ENCODE results near the gene LRRC2.
A peak's percentile ranks its signal among the peaks of the same experiment; 100 is the strongest.
"Not testable (repeated sequence)": the region's sequence is repeated elsewhere in the genome, so short reads cannot be mapped to it uniquely, and the experiment has no call there.

Gene LRRC2

GRCh38 chr3:46500656-46501635 lies 65.2 kb downstream of the LRRC2 start:
- no peak for DNase-seq (ENCODE audit: low read depth, low spot score)

- no peak for DNase-seq (ENCODE audit: low read depth, low spot score)
These were observed 67.1 kb downstream of the LRRC2 start for GRCh38 chr3:46498916-46499519.

- DNase-seq (ENCODE audit: low read depth, low spot score): no peak
These were observed 68.4 kb downstream of the LRRC2 start, which contains the start of gene RTP3 for GRCh38 chr3:46497556-46498265. TSS of gene RTP3 (plus strand) at chr3:46497976. CDS start at chr3:46498063, 87 bp downstream.

- no peak for DNase-seq (ENCODE audit: low read depth, low spot score)
These were observed 69.2 kb downstream of the LRRC2 start for GRCh38 chr3:46496746-46497555.

- DNase-seq (ENCODE audit: low read depth, low spot score): no peak
These were observed 70.1 kb downstream of the LRRC2 start for GRCh38 chr3:46495901-46496456.

GRCh38 chr3:46494491-46494890 lies 71.6 kb downstream of the LRRC2 start:
- DNase-seq (ENCODE audit: low read depth, low spot score): not testable (repeated sequence)

- DNase-seq (ENCODE audit: low read depth, low spot score): no peak
These were observed 73.1 kb downstream of the LRRC2 start for GRCh38 chr3:46492890-46493547.

GRCh38 chr3:46491089-46492070 lies 74.7 kb downstream of the LRRC2 start:
- no peak for DNase-seq (ENCODE audit: low read depth, low spot score)

GRCh38 chr3:46490338-46491084 lies 75.6 kb downstream of the LRRC2 start:
- no peak for DNase-seq (ENCODE audit: low read depth, low spot score)

GRCh38 chr3:46489875-46490274 lies 76.2 kb downstream of the LRRC2 start:
- no peak for DNase-seq (ENCODE audit: low read depth, low spot score)

GRCh38 chr3:46489381-46489780 lies 76.7 kb downstream of the LRRC2 start:
- DNase-seq (ENCODE audit: low read depth, low spot score): no peak

- DNase-seq (ENCODE audit: low read depth, low spot score): peak; percentile 86
These were observed 77.3 kb downstream of the LRRC2 start for GRCh38 chr3:46488735-46489361.

GRCh38 chr3:46485779-46486175 lies 80.3 kb downstream of the LRRC2 start:
- no peak for DNase-seq (ENCODE audit: low read depth, low spot score)

- no peak for DNase-seq (ENCODE audit: low read depth, low spot score)
These were observed 81.0 kb downstream of the LRRC2 start for GRCh38 chr3:46484911-46485778.

- DNase-seq (ENCODE audit: low read depth, low spot score): no peak
These were observed 81.7 kb downstream of the LRRC2 start for GRCh38 chr3:46484388-46484787.

- no peak for DNase-seq (ENCODE audit: low read depth, low spot score)
These were observed 82.3 kb downstream of the LRRC2 start for GRCh38 chr3:46483825-46484224.
